ENCODE data around the gene TMEM14A. TPM values are rescaled to one million over a fixed set of nuclear protein-coding genes. Genes with fewer than 3 reads are reported as not detected.

The TMEM14A gene
- 18.5 and 21.2 TPM in 2 replicates for total RNA-seq

DNA sequence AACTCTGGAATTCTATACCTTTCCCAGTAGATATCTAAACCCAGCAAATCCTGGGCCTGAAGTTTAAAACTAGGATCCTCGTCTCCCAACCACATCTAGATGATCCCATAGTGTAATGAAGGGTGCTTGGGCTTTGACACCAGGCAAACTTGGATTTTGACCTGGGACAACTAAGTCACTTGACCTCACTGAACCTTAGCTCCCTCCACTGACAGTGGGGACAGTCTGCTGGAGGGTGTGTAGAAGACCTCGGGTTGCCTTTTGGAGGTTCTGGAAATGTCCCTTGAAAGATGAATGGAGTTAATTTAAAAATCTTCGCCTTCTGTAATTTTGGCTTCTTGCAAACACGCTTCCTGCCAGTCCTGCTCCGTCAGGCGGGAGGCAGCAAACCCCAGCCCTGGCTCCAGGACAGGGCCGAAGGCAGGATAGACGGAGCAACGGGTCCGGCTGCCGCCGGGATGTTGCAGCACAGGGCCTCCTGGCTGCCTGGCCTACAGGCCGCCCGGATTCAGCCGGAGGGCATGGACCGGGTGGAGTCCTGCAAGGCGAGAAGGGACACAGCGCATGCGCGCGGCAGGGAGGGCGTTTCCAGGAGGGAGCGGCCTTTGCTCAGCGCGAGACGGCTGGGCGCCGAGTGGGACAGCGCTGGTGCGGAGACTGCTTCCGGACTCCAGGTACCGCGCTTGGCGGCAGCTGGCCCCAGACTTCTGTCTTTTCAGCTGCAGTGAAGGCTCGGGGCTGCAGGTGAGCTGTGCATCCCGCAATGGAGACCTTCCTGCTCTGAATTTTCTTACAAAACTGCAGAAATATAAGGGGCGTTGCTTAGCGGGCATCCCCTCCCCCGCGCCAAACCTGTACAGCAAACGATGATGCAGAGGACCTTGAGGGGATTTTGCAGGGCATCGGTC is at the start of gene TMEM14A:
Gene TMEM14A (plus strand): TSS at position 612 of the 908 bp plus-strand sequence. CDS start 5,990 bp downstream, outside the sequence.

Other genes starting within 250 kb of the TMEM14A start
- 32.4 and 63.3 TPM in 2 replicates for gene TRAM2, start 94.1 kb upstream of the TMEM14A start, total RNA-seq
- gene GSTA2, start 92.4 kb downstream of the TMEM14A start, total RNA-seq, result not detected in 2 replicates
- gene GSTA1, start 132.7 kb downstream of the TMEM14A start, total RNA-seq, result not detected in 2 replicates
- gene GSTA5, start 169.7 kb downstream of the TMEM14A start, total RNA-seq, result not detected in 2 replicates
- gene GSTA3, start 238.6 kb downstream of the TMEM14A start, total RNA-seq, result not detected in 2 replicates

Data from smooth muscle cell of bladder (primary cell).